ENCODE measurements around the gene NOS1.

- TF ChIP-seq MAX (IDR thresholded peaks at IDR 0.05; ENCODE audit: insufficient read depth, insufficient read length) (no peak), CTCF (IDR thresholded peaks at IDR 0.05; ENCODE audit: extremely low read depth in 1 of 2, insufficient read depth in 1 of 2, low read depth in 1 of 2, low read length in 2 of 2) (no peak), GATA2 (IDR thresholded peaks at IDR 0.05; ENCODE audit: insufficient read depth, insufficient read length, low read depth, low read length) (no peak), EZH2 (IDR thresholded peaks at IDR 0.05; ENCODE audit: borderline replicate concordance, low read depth, low read length, severe bottlenecking) (no peak), POLR2A (IDR thresholded peaks at IDR 0.05; ENCODE audit: low read depth, low read length) (no peak), JUN (IDR thresholded peaks at IDR 0.05; ENCODE audit: borderline replicate concordance, insufficient read depth, insufficient read length, low read depth) (no peak), POLR2AphosphoS5 (IDR thresholded peaks at IDR 0.05; ENCODE audit: insufficient read depth, low read depth, low read length) (no peak), MYC (IDR thresholded peaks at IDR 0.05; ENCODE audit: low read depth, low read length) (no peak)
Measured at GRCh38 chr12:117187421-117187820, 174.0 kb downstream of the NOS1 start.

Data from endothelial cell of umbilical vein (primary cell).